IPS-11a (cell line): ENCODE data around the gene ZNF420.
A peak's percentile ranks its signal among the peaks of the same experiment; 100 is the strongest.
"Not testable (repeated sequence)": the region's sequence is repeated elsewhere in the genome, so short reads cannot be mapped to it uniquely, and the experiment has no call there.

Experiments used
- H3K4me3 ChIP-seq: one replicate; pipeline ENCODE4 v1.5.1; 2013; ENCODE audit warnings: low read depth, low read length, control low read depth

Gene ZNF420

DNA sequence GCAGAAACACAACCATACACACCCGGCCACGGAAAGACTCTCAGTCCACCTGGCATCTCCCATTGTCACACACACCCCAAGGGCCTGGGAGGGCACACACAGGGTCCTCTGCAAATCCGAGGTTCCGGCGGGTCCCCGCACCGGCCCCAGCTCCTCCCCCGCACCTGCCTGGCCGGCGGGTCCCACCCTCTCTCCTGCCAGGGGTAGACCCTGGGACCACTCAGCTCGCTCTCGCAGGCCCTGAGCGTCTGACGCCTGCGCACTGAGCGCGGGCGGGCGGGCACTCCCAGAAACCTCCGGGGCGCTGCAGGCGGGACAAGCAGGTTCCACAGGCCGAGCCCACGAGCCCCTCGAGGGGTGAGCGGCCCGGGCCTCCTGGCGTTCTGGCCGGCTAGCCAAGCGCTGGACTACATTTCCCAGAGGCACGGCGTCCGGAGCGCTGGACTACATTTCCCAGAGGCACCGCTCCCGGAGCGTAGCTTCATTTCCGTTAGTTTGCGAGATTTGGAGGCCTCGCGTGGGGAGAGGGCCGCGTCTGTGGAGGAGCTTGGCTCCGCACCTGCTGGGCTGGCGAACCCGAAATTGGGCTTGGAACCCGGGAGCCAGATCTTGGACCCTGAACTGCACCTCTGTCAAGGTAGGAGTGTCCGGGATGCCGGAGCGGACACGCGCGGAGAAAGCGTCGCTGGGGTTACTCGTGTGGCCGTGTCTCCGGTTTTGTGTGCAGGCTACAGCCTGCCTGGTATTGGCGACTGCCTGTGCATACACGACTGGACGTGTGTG, at the start of gene ZNF420:
Gene ZNF420 (plus strand): TSS at position 500 of the 783 bp plus-strand sequence. CDS start 10,686 bp downstream, outside the sequence.
- H3K4me3 ChIP-seq, result peak within 1 kb of the TSS; percentile 91

DNA sequence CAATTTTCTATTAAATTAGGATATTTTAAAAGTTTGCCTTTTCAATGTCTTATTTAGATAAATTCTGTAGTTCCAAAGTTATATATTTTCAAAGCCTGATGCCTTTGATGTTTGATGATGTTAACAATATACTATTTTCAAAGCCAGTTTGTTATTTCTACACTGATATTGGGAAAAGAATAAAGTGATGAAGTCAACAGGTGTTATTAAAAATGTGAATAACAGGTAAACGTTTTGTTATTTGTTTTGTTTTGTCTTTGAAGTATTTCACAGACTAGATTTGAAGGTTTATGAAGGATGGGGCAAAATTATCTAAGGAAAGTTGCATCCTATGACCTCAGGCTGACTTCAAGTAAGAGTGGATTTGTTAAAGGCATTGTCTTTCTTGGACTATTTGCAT, 33.1 kb upstream of the ZNF420 start:
- no peak overlapping the region for H3K4me3 ChIP-seq

DNA sequence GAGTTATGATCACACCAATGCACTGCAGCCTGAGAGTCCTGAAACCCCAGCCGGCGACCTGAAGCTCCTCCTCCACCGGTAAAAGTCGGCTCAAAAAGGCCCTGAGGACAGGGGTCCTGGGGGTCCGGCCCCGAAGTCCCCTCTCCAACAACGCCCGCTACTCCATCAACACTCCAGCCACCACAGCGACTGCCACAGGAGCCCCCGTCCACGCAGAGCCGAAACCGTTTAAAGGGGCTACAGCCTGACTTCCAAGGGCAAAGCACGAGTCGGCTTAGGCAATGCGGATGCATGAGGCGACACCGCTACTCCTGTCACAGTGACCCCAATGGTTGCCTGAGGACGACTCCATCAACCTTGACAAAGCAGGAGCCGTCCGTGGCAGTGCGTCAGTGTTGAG, 22.9 kb upstream of the ZNF420 start:
- no peak overlapping the region for H3K4me3 ChIP-seq

DNA sequence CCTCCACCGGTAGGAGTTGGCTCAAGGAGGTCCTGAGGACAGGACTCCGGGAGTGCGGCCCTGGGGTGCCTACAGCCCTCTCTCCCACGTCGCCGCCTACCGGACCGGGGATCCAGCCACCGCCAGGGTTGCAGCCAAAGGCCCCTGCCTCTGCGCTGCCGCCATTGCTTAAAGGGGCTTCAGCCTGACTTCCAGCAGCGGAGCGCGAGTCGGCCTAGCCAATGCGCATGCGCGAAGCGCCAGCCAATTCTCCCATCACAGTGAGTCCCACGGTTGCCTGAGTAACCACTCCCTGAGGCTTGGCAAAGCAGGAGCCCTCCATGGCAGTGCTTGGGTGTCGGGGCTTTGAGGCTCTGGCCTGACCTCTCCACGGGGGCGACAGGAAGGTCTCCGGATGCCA, 21.5 kb upstream of the ZNF420 start:
- no peak overlapping the region for H3K4me3 ChIP-seq

DNA sequence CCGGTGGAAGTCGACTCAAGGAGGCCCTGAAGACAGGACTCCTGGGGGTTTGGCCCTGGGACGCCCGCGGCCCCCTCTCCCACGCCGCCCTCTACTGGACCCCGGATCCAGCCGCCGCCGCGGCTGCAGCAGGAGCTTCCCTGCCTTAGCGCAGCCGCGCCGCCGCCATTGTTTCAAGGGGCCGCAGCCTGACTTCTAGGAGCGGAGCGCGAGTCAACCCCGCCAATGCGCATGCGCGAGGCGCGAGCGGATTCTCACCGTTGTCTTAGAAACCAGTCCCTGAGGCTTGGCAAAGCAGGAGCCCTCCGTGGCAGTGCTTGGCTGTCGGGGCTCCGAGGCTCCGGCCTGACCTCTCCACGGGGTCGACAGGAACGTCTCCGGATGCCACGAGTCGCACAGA, 19.1 kb upstream of the ZNF420 start:
- H3K4me3 ChIP-seq, result no peak overlapping the region

DNA sequence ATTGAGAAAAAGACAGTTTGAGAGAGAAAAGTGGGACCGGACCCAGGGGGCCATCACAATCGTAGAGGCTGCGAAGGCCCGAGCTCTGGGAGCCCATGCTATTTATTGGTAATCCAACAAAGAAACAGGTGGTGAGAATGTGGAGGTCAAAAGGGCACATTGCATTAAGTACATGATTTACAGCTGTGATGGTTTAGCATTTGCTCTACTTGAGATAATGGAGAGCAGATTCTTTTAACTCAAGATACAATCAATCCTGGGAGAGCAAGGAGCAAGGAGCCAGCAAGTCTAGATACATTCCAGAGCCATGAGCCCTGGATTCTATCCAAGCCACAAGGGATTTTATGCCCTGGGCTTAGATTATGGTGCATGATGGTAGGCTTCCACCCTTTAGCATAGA, 13.3 kb upstream of the ZNF420 start:
- H3K4me3 ChIP-seq, result not testable (repeated sequence)

DNA sequence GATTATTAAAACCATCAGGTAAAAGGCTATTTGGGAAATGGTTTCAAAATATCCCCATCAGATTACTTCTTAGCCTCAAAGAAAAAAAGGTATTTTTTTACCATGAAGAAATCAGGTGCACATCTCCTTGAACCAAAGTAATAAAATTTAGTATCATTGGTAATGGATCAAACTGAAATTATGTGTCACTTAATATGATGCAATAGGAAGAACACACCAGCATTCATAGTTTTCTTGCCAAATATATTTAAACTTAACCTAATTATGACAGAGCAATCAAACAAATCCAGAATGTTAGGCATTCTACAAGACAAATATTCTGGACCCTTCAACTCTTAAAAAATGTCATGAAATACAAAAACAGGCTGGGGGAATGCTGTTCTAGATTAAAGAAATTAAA, 4.1 kb upstream of the ZNF420 start:
- H3K4me3 ChIP-seq, result no peak overlapping the region

DNA sequence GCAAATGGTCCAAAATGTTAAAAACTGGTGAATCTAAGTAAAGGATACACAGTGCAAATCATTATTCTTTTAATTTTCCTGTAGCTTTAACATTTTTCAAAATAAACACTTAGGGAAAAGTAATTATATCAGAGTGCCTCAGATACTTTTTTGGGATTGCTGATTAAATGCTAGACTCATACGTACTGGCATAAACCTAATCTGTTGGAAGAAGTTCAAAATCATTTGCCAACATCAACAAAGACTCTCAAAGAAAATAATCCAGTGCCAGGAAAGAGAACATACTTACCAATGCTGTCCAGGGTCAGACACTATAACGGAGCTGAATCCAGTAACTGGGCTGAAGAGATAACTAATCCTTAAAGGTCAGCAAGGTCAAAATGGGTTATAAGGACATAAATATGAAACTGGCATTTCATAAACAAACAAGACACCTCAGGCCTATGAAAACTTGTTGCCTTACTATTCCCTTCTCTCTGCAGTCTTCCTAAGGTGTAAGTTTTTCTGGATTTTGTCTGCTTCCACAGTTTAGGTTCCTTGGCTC, 3.3 kb upstream of the ZNF420 start:
- no peak overlapping the region for H3K4me3 ChIP-seq

DNA sequence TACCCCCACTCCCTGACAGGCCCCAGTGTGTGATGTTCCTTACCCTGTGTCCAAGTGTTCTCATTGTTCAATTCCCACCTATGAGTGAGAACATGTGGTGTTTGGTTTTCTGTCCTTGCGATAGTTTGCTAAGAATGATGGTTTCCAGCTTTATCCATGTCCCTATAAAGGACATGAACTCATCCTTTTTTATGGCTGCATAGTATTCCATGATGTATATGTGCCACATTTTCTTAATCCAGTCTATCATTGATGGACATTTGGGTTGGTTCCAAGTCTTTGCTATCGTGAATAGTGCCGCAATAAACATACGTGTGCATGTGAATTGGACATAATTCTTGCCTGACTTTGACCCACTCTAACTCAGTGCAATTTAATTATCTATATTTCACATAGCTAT, 1.7 kb upstream of the ZNF420 start:
- not testable (repeated sequence) for H3K4me3 ChIP-seq

DNA sequence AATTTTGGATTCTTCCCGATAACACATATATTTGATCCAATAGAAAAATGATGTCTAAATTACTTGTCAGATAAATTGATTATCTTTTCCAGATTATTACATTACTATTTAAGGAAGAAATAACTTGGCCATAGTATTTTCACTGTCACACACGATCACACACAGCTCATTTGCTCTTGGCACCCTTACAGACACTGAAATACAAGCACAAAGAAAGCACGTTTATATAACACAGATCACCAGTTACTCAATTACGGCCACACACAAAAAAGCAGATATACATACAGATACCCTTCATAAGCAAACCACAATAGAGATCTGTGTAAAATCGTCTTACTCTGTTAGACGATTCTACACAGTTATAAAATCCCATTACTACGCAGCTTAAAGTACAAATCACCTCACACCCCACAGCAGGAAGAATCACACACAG, 716 bp upstream of the ZNF420 start:
- H3K4me3 ChIP-seq, result peak overlapping the region; percentile 91

DNA sequence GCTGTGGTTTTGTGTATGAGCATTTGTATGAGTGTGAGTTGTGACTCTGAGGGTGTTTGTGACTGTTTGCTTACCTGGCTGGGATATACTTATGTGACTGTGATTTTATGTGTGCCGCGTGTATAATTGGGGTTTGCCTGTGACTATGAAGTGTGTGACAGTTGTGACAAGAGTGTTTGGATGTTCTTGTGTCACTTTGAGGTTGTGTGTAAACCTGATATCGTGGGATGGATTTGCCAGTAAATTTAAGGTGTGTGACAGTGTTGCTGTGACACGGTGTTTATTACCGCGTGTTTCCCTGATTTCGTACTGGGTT, 442 bp downstream of the ZNF420 start:
- H3K4me3 ChIP-seq, result peak overlapping the region; percentile 91

DNA sequence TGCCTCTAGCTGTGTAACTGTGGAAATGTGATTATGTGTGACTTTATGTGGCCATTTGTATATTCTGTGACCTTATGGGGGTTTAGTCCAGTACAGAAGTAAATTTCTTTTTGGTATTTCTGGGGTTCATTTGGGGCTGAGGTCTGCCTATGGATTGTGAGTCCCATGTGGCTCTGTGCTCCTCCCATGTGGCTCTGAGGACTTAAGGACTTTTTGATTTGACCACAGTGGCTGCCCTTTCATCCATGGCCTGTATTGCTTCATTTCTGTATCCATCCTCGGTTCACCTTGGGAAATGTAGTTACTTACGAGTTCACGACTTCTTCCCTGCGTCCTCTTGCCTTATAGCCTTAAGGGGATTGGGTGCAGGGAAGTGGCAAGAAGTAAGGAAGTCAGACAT, 1.0 kb downstream of the ZNF420 start:
- H3K4me3 ChIP-seq, result peak overlapping the region; percentile 91

DNA sequence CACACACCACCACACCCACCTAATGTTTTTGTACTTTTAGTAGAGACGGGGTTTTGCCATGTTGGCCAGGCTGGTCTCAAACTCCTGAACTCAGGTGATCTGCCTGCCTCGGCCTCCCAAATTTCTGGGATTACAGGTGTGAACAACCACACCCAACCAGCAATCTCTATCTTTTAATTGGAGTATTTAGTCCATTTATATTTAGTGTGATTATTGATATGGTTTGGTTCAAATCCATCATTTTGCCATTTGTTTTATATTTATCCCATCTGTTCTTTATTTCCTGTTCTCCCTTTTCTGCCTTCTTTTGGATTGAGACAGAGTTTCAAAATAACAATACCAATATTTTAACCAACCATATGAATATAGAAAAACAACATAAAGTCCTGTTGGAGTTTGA, 4.1 kb downstream of the ZNF420 start:
- H3K4me3 ChIP-seq, result no peak overlapping the region

DNA sequence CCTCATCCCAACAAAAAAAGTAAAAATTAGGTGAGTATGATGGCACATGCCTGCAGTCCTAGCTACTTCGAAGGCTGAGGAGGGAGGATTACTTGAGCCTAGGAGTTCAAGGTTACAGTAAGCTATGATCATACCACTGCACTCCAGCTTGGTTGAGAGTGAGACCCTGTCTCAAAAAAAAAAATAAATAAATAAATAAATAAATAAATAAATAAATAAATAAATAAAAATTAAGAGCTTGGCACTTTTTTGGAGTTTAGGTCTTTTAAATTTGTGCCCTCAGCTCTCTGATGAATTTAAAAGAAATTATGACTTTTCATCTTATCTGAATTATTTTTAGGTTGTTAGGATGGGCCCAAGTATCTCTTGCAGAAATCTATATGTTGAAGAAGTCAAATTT, 8.9 kb downstream of the ZNF420 start:
- H3K4me3 ChIP-seq, result no peak overlapping the region

DNA sequence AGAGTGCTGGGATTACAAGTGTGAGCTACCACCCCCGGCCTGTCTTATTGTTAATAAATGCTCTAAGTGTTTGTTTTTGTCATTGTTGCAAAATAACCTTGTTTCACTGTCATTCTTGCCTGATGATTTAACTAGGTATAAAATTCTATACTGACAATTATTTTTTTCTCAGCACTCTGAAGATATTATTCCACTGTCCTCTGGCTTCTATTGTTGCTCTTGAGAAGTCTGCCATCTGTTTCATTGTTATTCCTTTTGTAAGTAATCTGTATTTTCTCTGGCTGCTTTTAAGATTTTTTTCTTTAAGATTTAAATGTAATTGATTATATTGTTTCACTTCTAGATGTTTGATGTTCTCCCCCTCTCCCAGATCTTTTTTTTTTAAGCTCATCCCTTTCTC, 17.6 kb downstream of the ZNF420 start:
- H3K4me3 ChIP-seq, result no peak overlapping the region

DNA sequence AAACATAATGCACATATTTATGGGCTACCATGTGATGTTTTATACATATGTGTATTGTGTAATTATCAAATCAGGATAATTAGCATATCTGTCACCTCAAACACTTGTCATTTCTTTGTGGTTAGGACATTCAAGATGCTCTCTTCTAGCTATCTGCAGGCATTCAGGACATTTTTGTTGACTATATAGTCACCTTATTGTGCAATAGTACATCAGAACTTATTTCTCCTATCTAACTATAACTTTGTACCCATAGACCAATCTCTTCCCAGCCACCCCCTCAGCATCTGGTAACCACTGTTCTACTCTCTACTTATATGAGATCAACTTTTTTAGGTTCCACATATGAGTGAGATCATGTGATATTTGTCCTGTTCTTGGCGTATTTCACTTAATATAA, 20.3 kb downstream of the ZNF420 start:
- H3K4me3 ChIP-seq, result no peak overlapping the region

DNA sequence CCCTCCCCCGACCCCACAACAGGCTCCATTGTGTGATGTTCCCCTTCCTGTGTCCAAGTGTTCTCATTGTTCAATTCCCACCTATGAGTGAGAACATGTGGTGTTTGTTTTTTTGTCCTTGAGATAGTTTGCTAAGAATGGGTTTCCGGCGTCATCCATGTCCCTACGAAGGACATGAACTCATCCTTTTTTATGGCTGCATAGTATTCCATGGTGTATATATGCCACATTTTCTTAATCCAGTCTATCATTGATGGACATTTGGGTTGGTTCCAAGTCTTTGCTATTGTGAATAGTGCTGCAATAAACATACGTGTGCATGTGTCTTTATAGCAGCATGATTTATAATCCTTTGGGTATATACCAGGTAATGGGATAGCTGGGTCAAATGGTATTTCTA, 25.9 kb downstream of the ZNF420 start:
- not testable (repeated sequence) for H3K4me3 ChIP-seq

DNA sequence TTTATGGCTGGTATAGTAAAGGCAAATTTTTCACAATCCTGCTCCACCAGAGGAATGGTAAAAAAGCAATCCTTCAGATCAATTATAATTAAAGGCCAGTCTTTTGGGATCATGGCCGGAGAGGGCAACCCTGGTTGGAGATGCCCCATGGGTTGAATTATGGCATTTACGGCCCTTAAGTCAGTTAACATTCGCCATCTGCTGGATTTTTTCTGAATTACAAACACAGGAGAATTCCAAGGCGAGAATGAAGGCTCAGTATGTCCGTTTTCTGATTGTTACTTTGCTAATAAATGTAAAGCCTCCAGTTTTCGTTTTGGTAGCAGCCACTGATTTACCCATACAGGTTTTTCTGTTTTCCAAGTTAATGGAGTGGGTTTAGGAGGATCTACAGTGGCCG, 33.5 kb downstream of the ZNF420 start:
- H3K4me3 ChIP-seq, result not testable (repeated sequence)

DNA sequence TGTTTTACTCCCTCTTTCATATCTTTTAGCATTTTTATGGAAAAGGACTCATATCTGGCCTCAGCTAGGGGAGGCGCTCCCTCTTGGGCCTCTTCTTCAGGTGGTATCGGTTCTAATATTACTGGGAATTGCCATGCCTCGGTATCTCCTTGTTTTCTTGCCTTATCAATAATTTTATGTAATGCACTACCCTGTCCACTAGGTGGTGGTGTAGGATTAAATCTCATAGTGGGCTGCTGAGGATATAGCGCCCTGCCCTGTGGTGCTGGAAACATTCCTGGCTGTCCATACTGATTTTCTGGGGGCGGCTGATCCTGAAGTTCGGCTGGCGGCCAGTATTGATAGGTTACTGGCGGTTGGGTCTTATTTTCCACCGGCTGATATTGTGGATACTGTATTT, 35.8 kb downstream of the ZNF420 start:
- H3K4me3 ChIP-seq, result no peak overlapping the region

DNA sequence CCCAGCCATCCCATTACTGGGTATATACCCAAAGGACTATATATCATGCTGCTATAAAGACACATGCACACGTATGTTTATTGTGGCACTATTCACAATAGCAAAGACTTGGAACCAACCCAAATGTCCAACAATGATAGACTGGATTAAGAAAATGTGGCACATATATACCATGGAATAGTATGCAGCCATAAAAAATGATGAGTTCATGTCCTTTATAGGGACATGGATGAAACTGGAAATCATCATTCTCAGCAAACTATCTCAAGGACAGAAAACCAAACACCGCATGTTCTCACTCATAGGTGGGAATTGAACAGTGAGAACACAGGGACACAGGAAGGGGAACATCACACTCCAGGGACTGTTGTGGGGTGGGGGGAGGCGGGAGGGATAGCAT, 43.9 kb downstream of the ZNF420 start:
- not testable (repeated sequence) for H3K4me3 ChIP-seq

DNA sequence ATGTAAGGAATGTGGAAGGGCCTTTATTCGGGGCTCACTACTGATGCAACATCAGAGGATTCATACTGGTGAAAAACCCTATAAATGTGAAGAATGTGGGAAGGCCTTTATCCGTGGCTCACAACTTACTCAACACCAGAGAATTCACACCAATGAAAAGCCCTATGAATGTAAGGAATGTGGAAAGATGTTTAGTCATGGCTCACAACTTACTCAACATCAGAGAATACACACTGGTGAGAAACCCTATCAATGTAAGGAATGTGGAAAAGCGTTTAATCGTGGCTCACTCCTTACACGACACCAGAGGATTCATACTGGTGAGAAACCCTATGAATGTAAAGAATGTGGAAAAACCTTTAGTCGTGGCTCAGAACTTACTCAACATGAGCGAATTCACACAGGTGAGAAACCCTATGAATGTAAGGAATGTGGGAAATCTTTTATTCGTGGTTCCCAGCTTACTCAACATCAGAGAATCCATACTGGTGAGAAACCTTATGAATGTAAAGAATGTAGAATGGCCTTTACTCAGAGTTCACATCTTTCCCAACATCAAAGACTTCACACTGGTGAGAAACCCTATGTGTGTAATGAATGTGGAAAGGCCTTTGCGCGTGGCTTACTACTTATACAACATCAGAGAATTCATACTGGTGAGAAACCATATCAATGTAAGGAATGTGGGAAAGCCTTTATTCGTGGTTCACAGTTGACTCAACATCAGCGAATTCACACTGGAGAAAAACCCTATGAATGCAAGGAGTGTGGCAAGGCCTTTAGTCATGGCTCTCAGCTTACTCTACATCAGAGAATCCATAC, 50.0 kb downstream of the ZNF420 start:
- H3K4me3 ChIP-seq, result no peak overlapping the region

DNA sequence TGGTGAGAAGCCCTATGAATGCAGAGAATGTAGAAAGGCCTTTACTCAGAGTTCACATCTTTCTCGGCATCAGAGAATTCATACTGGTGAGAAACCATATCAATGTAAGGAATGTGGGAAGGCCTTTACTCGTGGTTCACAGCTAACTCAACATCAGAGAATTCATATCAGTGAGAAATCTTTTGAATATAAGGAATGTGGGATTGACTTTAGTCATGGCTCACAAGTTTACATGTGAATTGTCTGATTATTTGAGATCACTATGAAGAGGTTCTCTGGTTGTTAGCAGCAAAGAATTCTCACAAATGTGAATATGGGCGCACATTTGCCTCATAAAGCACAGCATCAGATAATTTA, 50.6 kb downstream of the ZNF420 start:
- no peak overlapping the region for H3K4me3 ChIP-seq
